GM21423 (cell line): ENCODE measurements around the gene PRPF40A.
A peak's percentile ranks its signal among the peaks of the same experiment; 100 is the strongest.

ENCODE experiments used
- ATAC-seq: cut with Tn5 transposase; IDR thresholded peaks from one replicate; pipeline ENCODE4 v1.9.1; 2021; ENCODE audit warnings: mild to moderate bottlenecking, moderate library complexity; ENCODE audit not compliant: unreplicated experiment

PRPF40A gene

GRCh38 chr2:152655880-152656279, 61.4 kb downstream of the PRPF40A start:
- no peak for ATAC-seq

GRCh38 chr2:152651834-152652233, 65.4 kb downstream of the PRPF40A start:
- ATAC-seq: no peak

GRCh38 chr2:152650768-152651371, 66.4 kb downstream of the PRPF40A start:
- no peak for ATAC-seq

GRCh38 chr2:152649997-152650396, 67.3 kb downstream of the PRPF40A start:
- ATAC-seq: no peak

GRCh38 chr2:152648336-152648735, 68.9 kb downstream of the PRPF40A start:
- no peak for ATAC-seq

- ATAC-seq: no peak
These were observed 69.7 kb downstream of the PRPF40A start for GRCh38 chr2:152647552-152647951.

GRCh38 chr2:152646775-152647174, 70.5 kb downstream of the PRPF40A start:
- no peak for ATAC-seq

- no peak for ATAC-seq
These were observed 71.0 kb downstream of the PRPF40A start for GRCh38 chr2:152646264-152646663.

GRCh38 chr2:152644189-152644873, 72.9 kb downstream of the PRPF40A start:
- no peak for ATAC-seq

GRCh38 chr2:152638590-152638989, 78.7 kb downstream of the PRPF40A start:
- no peak for ATAC-seq

- no peak for ATAC-seq
These were observed 79.2 kb downstream of the PRPF40A start for GRCh38 chr2:152638056-152638455.

GRCh38 chr2:152637251-152637650, 80.0 kb downstream of the PRPF40A start:
- no peak for ATAC-seq

- ATAC-seq: peak; percentile 69
These were observed 81.5 kb downstream of the PRPF40A start for GRCh38 chr2:152635635-152636298.

GRCh38 chr2:152632736-152633135, 84.5 kb downstream of the PRPF40A start:
- no peak for ATAC-seq

- no peak for ATAC-seq
These were observed 86.8 kb downstream of the PRPF40A start for GRCh38 chr2:152630466-152630865.

GRCh38 chr2:152629202-152629601, 88.1 kb downstream of the PRPF40A start:
- no peak for ATAC-seq

GRCh38 chr2:152627351-152627957, 89.8 kb downstream of the PRPF40A start:
- no peak for ATAC-seq

GRCh38 chr2:152626911-152627339, 90.3 kb downstream of the PRPF40A start:
- ATAC-seq: no peak

GRCh38 chr2:152624805-152625204, 92.5 kb downstream of the PRPF40A start:
- ATAC-seq: no peak

- ATAC-seq: no peak
These were observed 93.5 kb downstream of the PRPF40A start for GRCh38 chr2:152623775-152624174.

GRCh38 chr2:152623076-152623740, 94.1 kb downstream of the PRPF40A start:
- no peak for ATAC-seq
